Stomach (tissue), 4 donors: ENCODE data around the gene HNRNPK.

Experiments
- CTCF ChIP-seq, 7 experiments: fragments of 450-650 bp in 4 of 7; fragments of 200-600 bp in 3 of 7; sonication (generic) in 3 of 7; IDR thresholded peaks; one replicate each; pipeline ENCODE4 v1.5.1; 2016 to 2019; ENCODE audit warnings: antibody characterized with exemption in 7 of 7, control low read depth in 2 of 7, mild to moderate bottlenecking in 1 of 7
- EP300 ChIP-seq: sonication (generic); formaldehyde crosslinking; IDR thresholded peaks from one replicate; pipeline ENCODE4 v1.6.1; 2017; ENCODE audit warnings: antibody characterized with exemption
- POLR2A ChIP-seq, 4 donors: fragments of 450-650 bp; IDR thresholded peaks; one replicate each; pipeline ENCODE4 v1.6.1; 2016; ENCODE audit warnings: antibody characterized with exemption in 4 of 4, control low read depth in 2 of 4, mild to moderate bottlenecking in 1 of 4, moderate library complexity in 1 of 4
- POLR2AphosphoS5 ChIP-seq, 3 donors: sonication (generic); formaldehyde crosslinking; IDR thresholded peaks; one replicate each; pipeline ENCODE4 v1.6.1; 2016; ENCODE audit warnings: antibody characterized with exemption in 3 of 3

- TF ChIP-seq CTCF (IDR thresholded peaks at IDR 0.05) (no peak), POLR2A (IDR thresholded peaks at IDR 0.05) (no peak), EP300 (no peak), POLR2AphosphoS5 (IDR thresholded peaks at IDR 0.05) (no peak)
Observed at GRCh38 chr9:83976372-83976771, 3.6 kb downstream of the HNRNPK start.
